ENCODE measurements around the gene GRK4. TPM values are rescaled to one million over a fixed set of nuclear protein-coding genes. Genes with fewer than 3 reads are reported as not detected.
"Not testable (repeated sequence)": the region's sequence is repeated elsewhere in the genome, so short reads cannot be mapped to it uniquely, and the experiment has no call there.

Gene GRK4
- total RNA-seq = 1.4 and 2.1 TPM in 2 replicates

DNA sequence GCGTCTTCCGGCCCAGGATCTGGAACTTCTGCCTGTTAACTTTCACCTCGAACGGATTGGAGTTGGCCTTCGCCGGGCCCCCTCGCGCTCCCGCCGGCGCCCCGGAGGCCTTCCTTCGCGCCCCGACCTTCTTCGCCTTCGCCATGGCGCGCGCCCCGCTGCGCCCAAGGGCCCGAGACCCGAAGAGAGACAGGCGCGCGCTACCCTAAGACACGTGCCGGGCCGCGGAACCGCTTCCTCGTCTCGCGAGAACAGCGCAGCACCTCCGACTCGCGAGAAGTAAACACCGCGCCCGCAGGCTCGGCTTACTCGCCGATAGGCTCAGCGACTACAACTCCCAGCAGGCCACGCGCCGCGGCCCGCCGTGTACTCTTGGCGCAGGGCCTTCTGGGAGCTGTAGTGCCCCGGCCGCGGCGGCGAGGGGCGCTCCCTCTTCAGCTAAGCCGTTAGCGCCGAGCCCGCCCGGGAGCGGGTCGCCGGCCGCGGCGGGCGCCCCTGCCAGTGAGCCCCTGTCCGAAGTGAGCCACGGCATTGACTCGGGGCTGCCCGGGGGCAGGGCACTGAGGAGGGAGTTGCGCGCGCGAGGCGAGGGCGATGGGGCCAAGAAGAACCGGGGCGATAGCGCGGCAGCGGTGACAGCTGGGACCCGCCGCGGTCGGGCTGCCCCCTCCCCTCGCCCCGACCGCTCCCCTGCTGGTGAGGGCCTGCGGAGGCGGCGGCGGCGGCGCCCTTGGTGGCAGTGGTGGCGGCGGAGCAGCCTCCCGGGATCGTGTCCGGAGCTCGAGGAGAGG is at the start of gene GRK4, which contains the start of gene NOP14:
TSS of gene GRK4 (plus strand) at position 397 of the 791 bp plus-strand sequence. CDS start 500 bp downstream, outside the sequence.
TSS of gene NOP14 (minus strand) at position 232 of the 791 bp plus-strand sequence. CDS start at position 145, 87 bp downstream.
- CTCF ChIA-PET = interaction anchor here (0.7 to 2.3 kb wide), 5 partner anchors 9 to 420 kb away, joined by 3 to 10 read pairs (median 4); no protein-coding TSS in a partner anchor
- POLR2A ChIA-PET = interaction anchor here (0.6 to 3.8 kb wide), 28 partner anchors 9 to 1517 kb away, joined by 3 to 31 read pairs (median 4); partner anchors contain the start of gene FAM193A
- no peak for TF ChIP-seq CTCF (IDR thresholded peaks at IDR 0.05)

GRCh38 chr4:2914256-2915126 is 48.9 kb upstream of the GRK4 start:
- no peak for DNase-seq
- Mint-ChIP-seq H3K27me3 (no peaks in the 10 kb centered on the region), H3K36me3 (ENCODE audit: low read depth) (peaks cover 88% of the 10 kb centered on the region), H3K9me3 (peaks cover 2% of the 10 kb centered on the region), H3K4me1 (peaks cover 36% of the 10 kb centered on the region), H3K4me3 (no peak overlapping the region), H3K27ac (peak overlapping the region; percentile 35)
- no peak for ATAC-seq (ENCODE audit: low read depth)
- ChIA-PET CTCF (no interaction called here), POLR2A (interaction anchor here (0.8 to 1.5 kb wide), 3 partner anchors 17 to 49 kb away, joined by 3 to 6 read pairs (median 4); partner anchors contain the start of genes GRK4 and NOP14)
- no peak for TF ChIP-seq CTCF (IDR thresholded peaks at IDR 0.05)
- intact Hi-C loops (cut with micrococcal nuclease) = loop anchor here (5.0 kb wide), 1 partner anchor 157 kb away; the partner anchor contains the start of gene TNIP2

More for the DNA sequence above, at the start of gene GRK4, which contains the start of gene NOP14:
- Mint-ChIP-seq H3K27me3 (no peaks in the 10 kb centered on the region), H3K9me3 (no peaks in the 10 kb centered on the region), H3K27ac (peak within 1 kb of the TSS; percentile 92), H3K4me3 (peak within 1 kb of the TSS; percentile 91), H3K36me3 (ENCODE audit: low read depth) (peaks cover 18% of the 10 kb centered on the region), H3K4me1 (peaks cover 29% of the 10 kb centered on the region)
- intact Hi-C loops (cut with micrococcal nuclease) = loop anchor here (1.0 to 10.0 kb wide), 10 partner anchors 29 to 719 kb away; partner anchors contain the start of genes FAM193A, HAUS3, HTT and HTT-AS
- ATAC-seq (ENCODE audit: low read depth) (peak; percentile 91), DNase-seq (peak; percentile 89)

DNA sequence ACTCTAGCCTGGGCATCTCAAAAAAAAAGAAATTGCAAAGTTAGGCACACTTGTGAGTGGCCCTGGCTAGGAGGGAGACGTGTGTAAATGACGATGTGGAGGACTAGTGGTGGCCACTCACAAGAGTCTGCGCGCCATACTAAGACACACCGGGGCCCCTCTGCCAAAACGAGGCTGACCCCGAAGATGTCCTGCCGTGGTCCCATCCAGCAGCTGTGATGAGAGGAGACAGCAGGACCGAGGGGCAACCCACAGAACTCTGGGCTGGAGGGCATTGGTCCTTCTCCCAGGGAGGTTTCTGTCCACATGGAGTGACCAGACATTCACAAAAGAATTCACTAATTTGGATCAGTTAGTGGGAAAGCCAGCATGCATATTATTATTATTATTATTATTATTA is 47.6 kb upstream of the GRK4 start:
- Mint-ChIP-seq H3K27ac (peak overlapping the region; percentile 31), H3K27me3 (no peaks in the 10 kb centered on the region), H3K4me1 (peaks cover 43% of the 10 kb centered on the region), H3K4me3 (no peak overlapping the region), H3K36me3 (ENCODE audit: low read depth) (peaks cover 88% of the 10 kb centered on the region), H3K9me3 (peaks cover 2% of the 10 kb centered on the region)
- POLR2A ChIA-PET = no interaction called here
- DNase-seq = no peak
- ATAC-seq (ENCODE audit: low read depth) = no peak
- intact Hi-C loops (cut with micrococcal nuclease) = loop anchor here (5.0 kb wide), 1 partner anchor 158 kb away; the partner anchor contains the start of gene TNIP2
- no peak for TF ChIP-seq CTCF (IDR thresholded peaks at IDR 0.05)
- CTCF ChIA-PET = no interaction called here

- intact Hi-C loops (cut with micrococcal nuclease) = loop anchor here (5.0 kb wide), 1 partner anchor 159 kb away; the partner anchor contains the start of gene TNIP2
- Mint-ChIP-seq H3K36me3 (ENCODE audit: low read depth) (peaks cover 87% of the 10 kb centered on the region), H3K4me1 (peaks cover 52% of the 10 kb centered on the region), H3K27ac (peak overlapping the region; percentile 91)
- H3K27me3 Mint-ChIP-seq; POLR2A ChIA-PET; H3K4me3 Mint-ChIP-seq; ATAC-seq (ENCODE audit: low read depth); H3K9me3 Mint-ChIP-seq; CTCF ChIA-PET; DNase-seq: not testable (repeated sequence)
These were observed 46.7 kb upstream of the GRK4 start for GRCh38 chr4:2916696-2917095.

GRCh38 chr4:2918300-2918699 is 45.1 kb upstream of the GRK4 start:
- intact Hi-C loops (cut with micrococcal nuclease) = loop anchor here (1.0 to 5.0 kb wide), 2 partner anchors 14 to 161 kb away; partner anchors contain the start of gene TNIP2

GRCh38 chr4:2918714-2919113 is 44.7 kb upstream of the GRK4 start:
- CTCF ChIA-PET, DNase-seq, H3K9me3 Mint-ChIP-seq, H3K27me3 Mint-ChIP-seq: not testable (repeated sequence)
- H3K27ac Mint-ChIP-seq = peak overlapping the region; percentile 91
- H3K36me3 Mint-ChIP-seq (ENCODE audit: low read depth) = peaks cover 86% of the 10 kb centered on the region
- ATAC-seq (ENCODE audit: low read depth) = peak; percentile 91
- H3K4me3 Mint-ChIP-seq = peak overlapping the region; percentile 41
- H3K4me1 Mint-ChIP-seq = peaks cover 72% of the 10 kb centered on the region
- POLR2A ChIA-PET = interaction anchor here (0.7 to 2.7 kb wide), 5 partner anchors 13 to 1983 kb away, joined by 3 to 17 read pairs (median 4); no protein-coding TSS in a partner anchor
- intact Hi-C loops (cut with micrococcal nuclease) = loop anchor here (1.0 to 5.0 kb wide), 2 partner anchors 14 to 161 kb away; partner anchors contain the start of gene TNIP2

More at GRCh38 chr4:2918300-2918699, 45.1 kb upstream of the GRK4 start:
- Mint-ChIP-seq H3K4me3 (peak overlapping the region; percentile 41), H3K36me3 (ENCODE audit: low read depth) (peaks cover 86% of the 10 kb centered on the region), H3K4me1 (peaks cover 68% of the 10 kb centered on the region), H3K27ac (peak overlapping the region; percentile 91)
- ATAC-seq (ENCODE audit: low read depth) = peak; percentile 29
- POLR2A ChIA-PET = interaction anchor here (0.7 to 2.7 kb wide), 4 partner anchors 13 to 172 kb away, joined by 3 to 17 read pairs (median 4); no protein-coding TSS in a partner anchor
- H3K9me3 Mint-ChIP-seq, H3K27me3 Mint-ChIP-seq, DNase-seq, CTCF ChIA-PET: not testable (repeated sequence)

DNA sequence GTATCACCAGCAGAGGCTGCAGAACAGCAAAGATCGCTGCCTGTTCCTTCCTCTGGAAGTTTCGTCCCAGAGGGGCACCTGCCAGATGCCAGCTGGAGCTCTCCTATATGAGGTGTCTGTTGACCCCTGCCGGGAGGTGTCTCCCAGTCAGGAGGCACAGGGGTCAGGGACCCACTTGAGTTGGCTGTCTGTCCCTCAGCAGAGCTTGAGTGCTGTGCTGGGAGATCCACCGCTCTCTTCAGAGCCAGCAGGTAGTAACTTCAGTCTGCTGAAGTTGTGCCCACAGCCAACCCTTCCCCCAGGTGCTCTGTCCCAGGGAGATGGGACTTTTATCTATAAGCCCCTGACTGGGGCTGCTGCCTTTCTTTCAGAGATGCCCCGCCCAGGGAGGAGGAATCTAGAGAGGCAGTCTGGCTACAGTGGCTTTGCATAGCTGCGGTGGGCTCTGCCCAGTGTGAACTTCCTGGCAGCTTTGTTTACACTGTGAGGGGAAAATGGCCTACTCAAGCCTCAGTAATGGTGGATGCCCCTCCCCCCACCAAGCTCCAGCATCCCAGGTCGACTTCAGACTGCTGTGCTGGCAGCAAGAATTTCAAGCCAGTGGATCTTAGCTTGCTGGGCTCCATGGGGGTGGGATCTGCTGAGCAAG is 40.8 kb upstream of the GRK4 start:
- H3K27me3 Mint-ChIP-seq; DNase-seq; H3K9me3 Mint-ChIP-seq; ATAC-seq (ENCODE audit: low read depth): not testable (repeated sequence)
- ChIA-PET CTCF (interaction anchor here (1.6 kb wide), 1 partner anchor 12 kb away, joined by 3 read pairs; no protein-coding TSS in a partner anchor), POLR2A (interaction anchor here (0.7 to 2.0 kb wide), 6 partner anchors 10 to 176 kb away, joined by 4 to 10 read pairs (median 4); no protein-coding TSS in a partner anchor)
- peak overlapping the region; percentile 47 for H3K4me3 Mint-ChIP-seq
- peaks cover 92% of the 10 kb centered on the region for H3K36me3 Mint-ChIP-seq (ENCODE audit: low read depth)
- H3K27ac Mint-ChIP-seq = peak overlapping the region; percentile 79
- intact Hi-C loops (cut with micrococcal nuclease) = loop anchor here (1.0 kb wide), 1 partner anchor 9 kb away; no protein-coding TSS in a partner anchor
- peaks cover 70% of the 10 kb centered on the region for H3K4me1 Mint-ChIP-seq
